WERI-Rb-1 (cell line): ENCODE measurements around the gene DPYSL3.

Experiments
- DNase-seq: peaks from one replicate; pipeline ENCODE4 v3.0.0-alpha.2; 2020
- H3K27ac ChIP-seq: fragments of 250-450 bp; sonication (Bioruptor Pico); 2 replicates; pipeline ENCODE4 v1.5.1; 2020; ENCODE audit warnings: mild to moderate bottlenecking, moderate library complexity
- H3K27me3 ChIP-seq: fragments of 250-450 bp; sonication (Bioruptor Pico); 2 replicates; pipeline ENCODE4 v1.5.1; 2021; ENCODE audit warnings: mild to moderate bottlenecking, low read depth, moderate library complexity; ENCODE audit not compliant: insufficient read depth, severe bottlenecking
- H3K36me3 ChIP-seq: fragments of 250-450 bp; sonication (Bioruptor Pico); 2 replicates; pipeline ENCODE4 v1.5.1; 2020; ENCODE audit warnings: mild to moderate bottlenecking, moderate library complexity
- H3K4me3 ChIP-seq: 2 replicates; pipeline ENCODE4 v1.5.1; 2011; ENCODE audit warnings: low read depth, mild to moderate bottlenecking, control low read depth, low read length
- H3K9me3 ChIP-seq: fragments of 250-450 bp; sonication (Bioruptor Pico); 2 replicates; pipeline ENCODE4 v1.5.1; 2021; ENCODE audit warnings: mild to moderate bottlenecking, moderate library complexity; ENCODE audit not compliant: severe bottlenecking
- CTCF ChIP-seq: IDR thresholded peaks from 2 replicates; pipeline ENCODE4 v1.5.1; 2011; ENCODE audit warnings: low read depth, mild to moderate bottlenecking, control low read depth, inconsistent platforms, low read length

The DPYSL3 gene

GRCh38 chr5:147483961-147484707 is 25.7 kb downstream of the DPYSL3 start:
- peak; percentile 87 for DNase-seq
- no peak for TF ChIP-seq CTCF

DNA sequence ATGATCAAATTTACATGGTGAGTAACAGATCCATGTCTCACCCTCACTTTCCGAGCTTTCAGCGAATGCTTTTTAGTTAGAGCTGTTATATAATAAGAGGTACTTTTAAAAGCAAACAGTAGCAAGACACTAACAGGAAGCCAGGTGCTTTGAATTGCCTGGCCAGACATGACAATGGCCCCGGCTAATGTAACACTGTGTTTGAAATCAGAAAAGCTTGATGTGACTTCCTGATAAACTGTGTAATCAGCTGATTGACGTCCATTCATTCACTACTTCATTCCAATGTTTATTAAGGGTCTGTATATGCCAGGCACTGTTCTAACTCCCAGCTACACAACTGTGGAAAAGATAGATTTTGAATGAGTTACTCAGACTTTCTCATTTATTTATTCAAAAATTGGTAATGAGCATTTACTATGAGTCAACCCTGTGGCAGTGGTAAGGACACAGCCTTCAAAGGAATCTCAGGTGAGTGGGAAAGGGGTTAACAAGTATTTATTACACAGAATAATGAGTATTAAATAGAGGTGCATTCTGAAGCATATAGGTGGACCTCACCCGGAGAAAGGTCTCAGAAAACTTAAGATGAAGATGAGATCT is 26.6 kb downstream of the DPYSL3 start:
- peaks cover 4% of the 10 kb centered on the region for H3K36me3 ChIP-seq
- no peak overlapping the region; the same call in 1 of the 2 replicates for H3K4me3 ChIP-seq
- DNase-seq, result no peak
- no peak for TF ChIP-seq CTCF
- H3K9me3 ChIP-seq, result peaks cover 2% of the 10 kb centered on the region
- H3K27ac ChIP-seq, result peak overlapping the region; percentile 88
- no peaks in the 10 kb centered on the region for H3K27me3 ChIP-seq

More at GRCh38 chr5:147483961-147484707, 25.7 kb downstream of the DPYSL3 start:
- Histone ChIP-seq H3K4me3 (peak overlapping the region; percentile 11), H3K36me3 (peaks cover 4% of the 10 kb centered on the region), H3K27ac (peak overlapping the region; percentile 88), H3K9me3 (peaks cover 2% of the 10 kb centered on the region), H3K27me3 (no peaks in the 10 kb centered on the region)

- H3K9me3 ChIP-seq, result peaks cover 2% of the 10 kb centered on the region
- peak; percentile 65 for DNase-seq
- peak overlapping the region; percentile 88 for H3K27ac ChIP-seq
- no peak for TF ChIP-seq CTCF
- H3K27me3 ChIP-seq, result no peaks in the 10 kb centered on the region
- peaks cover 4% of the 10 kb centered on the region for H3K36me3 ChIP-seq
- H3K4me3 ChIP-seq, result peak overlapping the region; percentile 15; the same call in 1 of the 2 replicates
Observed at GRCh38 chr5:147482706-147483180, 27.1 kb downstream of the DPYSL3 start.

- H3K27me3 ChIP-seq, result no peaks in the 10 kb centered on the region
- no peak for DNase-seq
- H3K9me3 ChIP-seq, result peaks cover 2% of the 10 kb centered on the region
- peak overlapping the region; percentile 88 for H3K27ac ChIP-seq
- H3K36me3 ChIP-seq, result peaks cover 4% of the 10 kb centered on the region
- no peak for TF ChIP-seq CTCF
- peak overlapping the region; percentile 15; the same call in 1 of the 2 replicates for H3K4me3 ChIP-seq
Observed at GRCh38 chr5:147481874-147482705, 27.8 kb downstream of the DPYSL3 start.

GRCh38 chr5:147481376-147481775 is 28.5 kb downstream of the DPYSL3 start:
- Histone ChIP-seq H3K36me3 (peaks cover 4% of the 10 kb centered on the region), H3K9me3 (peaks cover 2% of the 10 kb centered on the region), H3K4me3 (no peak overlapping the region), H3K27me3 (no peaks in the 10 kb centered on the region), H3K27ac (peak overlapping the region; percentile 88)
- no peak for TF ChIP-seq CTCF
- no peak for DNase-seq
